Measurements from ENCODE around the gene ZBTB8OS.
"Not testable (repeated sequence)": the region's sequence is repeated elsewhere in the genome, so short reads cannot be mapped to it uniquely, and the experiment has no call there.

Gene ZBTB8OS

GRCh38 chr1:32651461-32652073 is 1.2 kb upstream of the ZBTB8OS start:
- no peak for DNase-seq (ENCODE audit: low read depth, low spot score)
- peak overlapping the region; percentile 93 for H3K4me3 ChIP-seq (ENCODE audit: low read length)

- H3K4me3 ChIP-seq (ENCODE audit: low read length) = peak within 1 kb of the TSS; percentile 98
- peak; percentile 96 for DNase-seq (ENCODE audit: low read depth, low spot score)
These were observed 556 bp upstream of the ZBTB8OS start, which contains the start of gene RBBP4 for GRCh38 chr1:32650752-32651460. Gene RBBP4, plus strand, starts transcription at chr1:32651208. Its CDS starts 99 bp downstream, at chr1:32651307.

- DNase-seq (ENCODE audit: low read depth, low spot score) = no peak
- no peak overlapping the region for H3K4me3 ChIP-seq (ENCODE audit: low read length)
These were observed 2.8 kb downstream of the ZBTB8OS start for GRCh38 chr1:32647308-32648134.

GRCh38 chr1:32644426-32644825 is 5.9 kb downstream of the ZBTB8OS start:
- DNase-seq (ENCODE audit: low read depth, low spot score) = no peak
- H3K4me3 ChIP-seq (ENCODE audit: low read length) = no peak overlapping the region

- H3K4me3 ChIP-seq (ENCODE audit: low read length); DNase-seq (ENCODE audit: low read depth, low spot score): not testable (repeated sequence)
These were observed 8.0 kb downstream of the ZBTB8OS start for GRCh38 chr1:32642292-32642827.

GRCh38 chr1:32639489-32640075 is 10.8 kb downstream of the ZBTB8OS start:
- H3K4me3 ChIP-seq (ENCODE audit: low read length) = no peak overlapping the region
- DNase-seq (ENCODE audit: low read depth, low spot score) = no peak

- no peak overlapping the region for H3K4me3 ChIP-seq (ENCODE audit: low read length)
- DNase-seq (ENCODE audit: low read depth, low spot score) = no peak
These were observed 13.3 kb downstream of the ZBTB8OS start for GRCh38 chr1:32636914-32637645.

GRCh38 chr1:32635508-32636277 is 14.7 kb downstream of the ZBTB8OS start:
- H3K4me3 ChIP-seq (ENCODE audit: low read length) = no peak overlapping the region
- DNase-seq (ENCODE audit: low read depth, low spot score) = no peak

- DNase-seq (ENCODE audit: low read depth, low spot score) = no peak
- no peak overlapping the region for H3K4me3 ChIP-seq (ENCODE audit: low read length)
These were observed 17.5 kb downstream of the ZBTB8OS start for GRCh38 chr1:32632829-32633228.

GRCh38 chr1:32630173-32630572 is 20.2 kb downstream of the ZBTB8OS start:
- DNase-seq (ENCODE audit: low read depth, low spot score); H3K4me3 ChIP-seq (ENCODE audit: low read length): not testable (repeated sequence)

- H3K4me3 ChIP-seq (ENCODE audit: low read length) = no peak overlapping the region
These were observed 22.7 kb downstream of the ZBTB8OS start for GRCh38 chr1:32627596-32628162.

GRCh38 chr1:32626176-32626575 is 24.2 kb downstream of the ZBTB8OS start:
- no peak overlapping the region for H3K4me3 ChIP-seq (ENCODE audit: low read length)
- no peak for DNase-seq (ENCODE audit: low read depth, low spot score)

More at GRCh38 chr1:32627596-32628162, 22.7 kb downstream of the ZBTB8OS start:
- DNase-seq (ENCODE audit: low read depth, low spot score) = peak; percentile 70

- no peak overlapping the region for H3K4me3 ChIP-seq (ENCODE audit: low read length)
- DNase-seq (ENCODE audit: low read depth, low spot score) = peak; percentile 57
These were observed 26.6 kb downstream of the ZBTB8OS start for GRCh38 chr1:32623775-32624174.

GRCh38 chr1:32622806-32623681 is 27.3 kb downstream of the ZBTB8OS start:
- no peak overlapping the region; the same call in none of the 2 replicates for H3K4me3 ChIP-seq (ENCODE audit: low read length)

GRCh38 chr1:32622205-32622604 is 28.1 kb downstream of the ZBTB8OS start:
- no peak overlapping the region for H3K4me3 ChIP-seq (ENCODE audit: low read length)
- no peak for DNase-seq (ENCODE audit: low read depth, low spot score)

More at GRCh38 chr1:32622806-32623681, 27.3 kb downstream of the ZBTB8OS start:
- DNase-seq (ENCODE audit: low read depth, low spot score) = peak; percentile 91

- peak; percentile 15 for DNase-seq (ENCODE audit: low read depth, low spot score)
- H3K4me3 ChIP-seq (ENCODE audit: low read length) = no peak overlapping the region
These were observed 30.5 kb downstream of the ZBTB8OS start for GRCh38 chr1:32619701-32620485.
